Muscle of leg (tissue), 11 donors: ENCODE measurements around the gene SOBP. TPM values are rescaled to one million over a fixed set of nuclear protein-coding genes. Genes with fewer than 3 reads are reported as not detected.
"Not testable (repeated sequence)": the region's sequence is repeated elsewhere in the genome, so short reads cannot be mapped to it uniquely, and the experiment has no call there.

ENCODE experiments used
- DNase-seq: peaks from one replicate; pipeline ENCODE4 v3.0.0; 2013
- H3K27ac ChIP-seq: one replicate; pipeline ENCODE4 v1.5.1; 2013; ENCODE audit warnings: mild to moderate bottlenecking, low read length, control low read depth
- H3K27me3 ChIP-seq: one replicate; pipeline ENCODE4 v1.6.1; 2013; ENCODE audit warnings: low read length; ENCODE audit not compliant: control insufficient read depth, insufficient read depth
- H3K36me3 ChIP-seq: one replicate; pipeline ENCODE4 v1.6.1; 2013; ENCODE audit warnings: low read length; ENCODE audit not compliant: control insufficient read depth, insufficient read depth
- H3K4me1 ChIP-seq: one replicate; pipeline ENCODE4 v1.6.1; 2013; ENCODE audit warnings: low read length; ENCODE audit not compliant: control insufficient read depth, insufficient read depth
- H3K4me3 ChIP-seq: one replicate; pipeline ENCODE4 v1.5.1; 2013; ENCODE audit warnings: low read length, control low read depth
- H3K9me3 ChIP-seq: replicated peaks from 2 replicates; pipeline ENCODE4 v1.6.1; 2013; ENCODE audit warnings: low read depth, low read length; ENCODE audit not compliant: control insufficient read depth
- WGBS: methylation state at CpG from one replicate; pipeline ENCODE4 v1.1.5; 2013; ENCODE audit warnings: missing lambda C conversion rate; ENCODE audit not compliant: insufficient coverage; 5-methylcytosine and 5-hydroxymethylcytosine counted together
- polyA plus RNA-seq, 8 donors: library from polyadenylated mRNA; unstranded; fragments of 120-200 nt; gene quantifications; one replicate each; pipeline versions ENCODE4 v1.2.1 to v1.2.3, GENCODE V29; 2013; ENCODE audit warnings: inconsistent platforms in 1 of 8, low replicate concordance in 1 of 8; ENCODE audit not compliant: insufficient read length in 8 of 8, insufficient read depth in 1 of 8
- total RNA-seq: library from RNA; stranded (reverse); fragments of 120-200 nt; gene quantifications from one replicate; pipeline ENCODE4 v1.2.4, GENCODE V29; 2013

Gene SOBP
- total and polyA plus RNA-seq, 9 donors, result 13.6 to 17.6 (median 16.2) TPM

DNA sequence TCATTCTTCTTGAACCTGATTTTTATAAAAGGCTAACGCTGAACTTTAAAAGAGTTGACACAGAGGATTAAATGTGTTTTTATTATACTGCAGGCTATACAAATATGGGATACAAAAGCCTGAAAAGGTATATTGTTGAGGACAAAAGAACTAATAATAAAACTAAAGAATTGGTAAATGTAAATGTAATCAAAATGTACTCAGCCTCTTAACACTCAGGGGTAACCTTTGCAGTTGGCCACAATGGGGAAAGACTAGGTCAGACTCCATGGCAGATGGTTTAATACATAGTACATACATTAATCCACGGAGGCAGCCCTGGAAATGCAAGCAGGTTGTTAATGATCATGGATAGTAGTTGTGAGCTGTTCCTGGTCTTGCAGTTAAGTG, 57.5 kb downstream of the SOBP start:
- Histone ChIP-seq H3K36me3 (peaks cover 7% of the 10 kb centered on the region), H3K4me3 (no peak overlapping the region), H3K9me3 (no peaks in the 10 kb centered on the region), H3K27ac (peak overlapping the region; percentile 10), H3K4me1 (peaks cover 15% of the 10 kb centered on the region), H3K27me3 (no peaks in the 10 kb centered on the region)
- DNase-seq, result no peak
- no CpG with 5 or more reads among the region's 2 CpGs for WGBS

DNA sequence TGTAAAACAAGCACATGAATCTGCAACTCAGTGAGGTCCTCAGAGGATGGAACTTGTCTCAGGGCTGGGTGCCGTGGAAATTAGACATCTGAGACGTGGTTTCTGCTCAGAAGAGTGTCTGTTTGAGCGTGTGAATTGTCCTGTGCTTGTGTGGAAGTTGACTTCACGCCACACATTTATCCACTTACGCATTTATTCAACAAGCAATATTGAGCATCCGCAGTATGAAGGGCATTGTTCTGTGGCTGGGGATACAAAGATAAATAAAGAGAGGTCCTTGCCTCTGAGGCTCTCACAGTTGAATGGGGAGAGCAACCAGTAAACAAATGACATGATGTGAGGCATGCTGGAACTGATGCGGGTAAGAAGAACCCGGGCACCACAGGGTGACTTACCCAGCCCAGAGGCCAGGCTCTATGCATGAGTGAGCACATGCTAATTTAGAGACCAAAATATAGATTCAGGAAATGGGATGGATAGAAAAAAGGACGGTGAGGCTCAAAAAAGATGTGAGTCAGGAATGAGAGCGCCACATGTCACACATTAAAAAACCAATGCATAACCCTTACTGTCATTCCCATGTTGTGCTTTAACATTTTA, 60.4 kb downstream of the SOBP start:
- WGBS, result 100% methylated on average over 2 of the region's 10 CpGs
- DNase-seq, result no peak
- H3K27me3 ChIP-seq, result no peaks in the 10 kb centered on the region
- H3K27ac ChIP-seq, result no peak overlapping the region
- H3K9me3 ChIP-seq, result no peaks in the 10 kb centered on the region
- H3K36me3 ChIP-seq, result peaks cover 10% of the 10 kb centered on the region
- peaks cover 3% of the 10 kb centered on the region for H3K4me1 ChIP-seq
- no peak overlapping the region for H3K4me3 ChIP-seq

GRCh38 chr6:107550906-107551305, 61.0 kb downstream of the SOBP start:
- no peaks in the 10 kb centered on the region for H3K4me1 ChIP-seq
- no peaks in the 10 kb centered on the region for H3K9me3 ChIP-seq
- WGBS, result no CpG with 5 or more reads among the region's 4 CpGs
- peaks cover 11% of the 10 kb centered on the region for H3K36me3 ChIP-seq
- no peak for DNase-seq
- no peaks in the 10 kb centered on the region for H3K27me3 ChIP-seq
- H3K4me3 ChIP-seq, result no peak overlapping the region
- no peak overlapping the region for H3K27ac ChIP-seq

GRCh38 chr6:107553121-107553520, 63.2 kb downstream of the SOBP start:
- 96% methylated on average over 3 of the region's 6 CpGs for WGBS
- not testable (repeated sequence) for H3K27me3 ChIP-seq, H3K9me3 ChIP-seq, H3K27ac ChIP-seq, H3K4me3 ChIP-seq, H3K4me1 ChIP-seq, DNase-seq
- H3K36me3 ChIP-seq, result peaks cover 11% of the 10 kb centered on the region

- Histone ChIP-seq H3K36me3 (peaks cover 11% of the 10 kb centered on the region), H3K27me3 (no peaks in the 10 kb centered on the region), H3K27ac (no peak overlapping the region), H3K4me1 (no peaks in the 10 kb centered on the region), H3K9me3 (no peaks in the 10 kb centered on the region), H3K4me3 (no peak overlapping the region)
- WGBS, result no CpG with 5 or more reads among the region's 2 CpGs
- no peak for DNase-seq
Measured at GRCh38 chr6:107554326-107554725, 64.4 kb downstream of the SOBP start.

DNA sequence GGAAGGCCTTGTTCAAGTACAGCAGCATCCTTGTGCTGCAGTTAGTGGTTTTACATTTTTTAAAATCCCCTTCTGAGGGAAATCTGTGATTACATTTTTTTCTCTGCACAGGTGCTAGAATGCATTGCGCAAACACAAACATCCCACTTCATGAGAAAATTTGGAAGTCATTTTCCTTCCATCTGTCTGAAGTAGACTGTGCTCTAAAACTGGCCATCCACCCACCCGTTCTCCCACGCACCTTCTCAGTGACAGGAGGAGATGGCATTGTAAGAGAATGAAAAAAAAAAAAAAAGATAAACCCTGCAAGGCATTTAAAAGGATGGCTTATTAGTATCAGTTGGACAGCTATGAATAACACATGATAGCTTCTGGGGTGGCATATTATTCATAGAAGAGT, 65.0 kb downstream of the SOBP start:
- H3K27me3 ChIP-seq, result no peaks in the 10 kb centered on the region
- no CpG with 5 or more reads among the region's 3 CpGs for WGBS
- peaks cover 8% of the 10 kb centered on the region for H3K36me3 ChIP-seq
- H3K9me3 ChIP-seq, result no peaks in the 10 kb centered on the region
- no peak overlapping the region for H3K4me3 ChIP-seq
- no peak for DNase-seq
- H3K4me1 ChIP-seq, result no peaks in the 10 kb centered on the region
- H3K27ac ChIP-seq, result no peak overlapping the region

DNA sequence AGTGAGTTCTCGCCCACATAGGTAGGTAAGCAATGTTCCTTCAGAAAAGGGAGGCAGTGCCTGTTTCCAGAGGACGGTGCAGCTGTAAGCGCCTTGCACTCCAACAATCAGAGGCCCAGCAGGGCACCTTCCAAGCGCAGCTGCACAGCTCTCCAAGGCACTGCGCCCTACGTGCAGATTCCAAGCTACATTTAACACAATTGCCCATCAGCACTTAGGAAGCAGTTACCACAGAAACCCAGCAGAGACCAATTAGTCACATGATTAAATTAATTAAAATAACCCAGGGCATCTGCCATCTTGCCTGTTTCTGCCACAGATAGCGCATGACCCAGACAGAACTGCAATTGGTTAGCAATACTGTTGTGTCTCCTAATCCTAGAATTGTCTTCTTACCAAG, 65.5 kb downstream of the SOBP start:
- WGBS, result 89% methylated on average over 6 of the region's 7 CpGs
- H3K27ac ChIP-seq, result no peak overlapping the region
- H3K4me1 ChIP-seq, result peaks cover 1% of the 10 kb centered on the region
- no peaks in the 10 kb centered on the region for H3K9me3 ChIP-seq
- no peak overlapping the region for H3K4me3 ChIP-seq
- DNase-seq, result no peak
- no peaks in the 10 kb centered on the region for H3K27me3 ChIP-seq
- peaks cover 7% of the 10 kb centered on the region for H3K36me3 ChIP-seq

DNA sequence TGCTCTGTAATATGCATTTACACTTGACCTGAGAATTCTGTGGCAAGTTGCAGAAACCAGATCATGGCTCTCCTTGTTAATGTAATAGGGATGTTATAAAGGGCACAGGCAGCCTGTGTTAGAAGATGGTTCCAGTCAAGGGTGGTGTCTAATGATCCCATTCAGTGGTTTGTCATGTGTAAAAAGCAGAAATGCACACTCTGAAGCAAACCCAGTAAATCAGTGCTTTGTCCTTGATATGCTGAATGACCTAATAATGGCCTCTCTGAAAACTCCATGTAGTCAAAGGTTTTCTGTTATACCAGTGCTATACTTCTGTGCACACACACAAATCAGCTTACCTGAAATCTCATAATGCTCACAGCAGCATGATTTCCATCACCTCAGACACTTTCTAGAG, 66.2 kb downstream of the SOBP start:
- peaks cover 7% of the 10 kb centered on the region for H3K36me3 ChIP-seq

GRCh38 chr6:107557698-107558097, 67.8 kb downstream of the SOBP start:
- Histone ChIP-seq H3K27me3 (no peaks in the 10 kb centered on the region), H3K9me3 (no peaks in the 10 kb centered on the region), H3K36me3 (peaks cover 5% of the 10 kb centered on the region), H3K27ac (no peak overlapping the region), H3K4me3 (no peak overlapping the region), H3K4me1 (peaks cover 5% of the 10 kb centered on the region)
- no peak for DNase-seq

More for the DNA sequence above, 66.2 kb downstream of the SOBP start:
- no peak for DNase-seq
- Histone ChIP-seq H3K4me3 (no peak overlapping the region), H3K27ac (no peak overlapping the region), H3K9me3 (no peaks in the 10 kb centered on the region), H3K27me3 (no peaks in the 10 kb centered on the region), H3K4me1 (peaks cover 3% of the 10 kb centered on the region)

DNA sequence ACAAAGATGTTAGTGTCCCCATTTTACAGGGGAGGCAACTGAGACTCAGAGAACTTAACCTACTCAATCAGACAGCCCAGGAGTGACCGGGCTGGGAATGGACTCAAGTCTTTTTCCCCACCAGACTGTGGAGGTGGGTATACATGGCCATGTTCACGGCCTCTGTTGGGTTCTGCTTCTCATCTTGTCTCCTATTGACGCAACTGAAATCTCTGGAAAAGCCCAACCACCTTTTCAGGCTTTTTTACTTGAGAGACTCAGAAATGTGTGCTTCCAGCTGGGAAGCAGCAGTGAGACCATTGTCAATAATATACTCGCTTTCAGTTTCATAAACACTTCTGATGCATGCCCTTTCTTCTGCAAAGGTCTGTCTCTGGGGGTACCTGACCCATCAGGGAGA, 70.7 kb downstream of the SOBP start:
- Histone ChIP-seq H3K27ac (peak overlapping the region; percentile 93), H3K4me1 (peaks cover 22% of the 10 kb centered on the region), H3K27me3 (no peaks in the 10 kb centered on the region), H3K9me3 (no peaks in the 10 kb centered on the region), H3K36me3 (peaks cover 3% of the 10 kb centered on the region), H3K4me3 (no peak overlapping the region)
- WGBS, result 23% methylated on average over 4 of the region's 4 CpGs
- DNase-seq, result peak; percentile 97

DNA sequence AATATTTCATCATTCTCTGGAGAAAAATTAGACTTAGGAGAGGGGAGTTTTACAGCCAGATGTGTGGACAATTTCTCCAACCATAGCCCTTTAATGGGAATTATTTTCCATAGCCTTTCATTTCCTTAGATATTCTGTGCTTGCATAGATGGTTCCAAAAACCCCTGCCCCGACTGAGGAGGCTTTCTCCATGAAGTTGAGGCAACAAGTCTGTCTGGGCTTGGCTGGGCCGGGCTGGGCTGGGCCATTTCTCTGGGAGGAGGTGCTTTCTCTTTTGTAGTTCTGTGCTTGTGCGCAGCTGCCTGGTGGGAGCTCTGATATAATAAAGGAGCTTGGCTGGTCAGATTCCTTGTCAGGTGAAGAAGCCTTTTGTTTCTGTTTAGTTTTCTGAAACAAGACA, 71.4 kb downstream of the SOBP start:
- peaks cover 22% of the 10 kb centered on the region for H3K4me1 ChIP-seq
- WGBS, result 17% methylated on average over 2 of the region's 3 CpGs
- no peak overlapping the region for H3K4me3 ChIP-seq
- H3K27me3 ChIP-seq, result no peaks in the 10 kb centered on the region
- DNase-seq, result peak; percentile 95
- peak overlapping the region; percentile 93 for H3K27ac ChIP-seq
- peaks cover 3% of the 10 kb centered on the region for H3K36me3 ChIP-seq
- no peaks in the 10 kb centered on the region for H3K9me3 ChIP-seq
